SK-N-SH (cell line): ENCODE data around the gene RECK.

Experiments used
- MAX ChIP-seq: IDR thresholded peaks from 2 replicates; pipeline ENCODE4 v1.4.0; 2012; ENCODE audit warnings: low read depth
- RFX5 ChIP-seq: IDR thresholded peaks from 2 replicates; pipeline ENCODE4 v1.6.1; 2012; ENCODE audit warnings: mild to moderate bottlenecking, improper control_type of control experiment, low read length
- TEAD4 ChIP-seq: IDR thresholded peaks from 2 replicates; pipeline ENCODE4 v1.4.0; 2012; ENCODE audit warnings: mild to moderate bottlenecking, borderline replicate concordance; ENCODE audit not compliant: insufficient read depth
- USF1 ChIP-seq: IDR thresholded peaks from 2 replicates; pipeline ENCODE4 v1.4.0; 2012; ENCODE audit warnings: low read depth, borderline replicate concordance

- TF ChIP-seq USF1, result no peak
- TF ChIP-seq TEAD4, result no peak; the same call in 1 of the 2 replicates
- TF ChIP-seq MAX, result peak; percentile 6; the same call in 1 of the 2 replicates
- no peak for TF ChIP-seq RFX5
Measured at GRCh38 chr9:36163049-36163785, 126.5 kb downstream of the RECK start.
